Left hindlimb (tissue), 1 donor: Measurements from ENCODE around the gene CABYR.

Source experiments
- DNase-seq: peaks from one replicate; pipeline ENCODE4 v3.0.0-alpha.2; 2018

CABYR gene

GRCh38 chr18:24195296-24196053 is 56.6 kb downstream of the CABYR start:
- no peak for DNase-seq

- no peak for DNase-seq
Observed at GRCh38 chr18:24196764-24197163, 57.9 kb downstream of the CABYR start.

DNA sequence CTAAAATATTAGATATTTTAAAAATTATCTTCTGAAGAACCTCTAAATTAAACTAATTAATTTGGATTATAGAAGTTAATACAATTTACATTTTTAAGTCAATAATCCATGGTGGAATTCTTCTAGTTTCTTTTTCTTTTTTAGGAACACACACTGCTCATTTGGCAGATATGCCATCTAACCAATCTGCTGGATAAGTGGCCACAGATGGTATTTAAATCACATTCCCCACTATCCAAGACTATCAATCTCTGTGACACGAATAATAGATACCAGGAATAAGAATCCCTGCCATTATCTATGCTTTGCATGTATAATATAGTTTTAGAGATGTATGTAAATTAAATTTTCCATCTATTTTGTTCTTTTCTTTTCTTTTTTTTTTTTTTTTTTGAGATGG is 58.5 kb downstream of the CABYR start:
- DNase-seq: no peak

- DNase-seq: no peak
Observed at GRCh38 chr18:24198461-24198860, 59.6 kb downstream of the CABYR start.

DNA sequence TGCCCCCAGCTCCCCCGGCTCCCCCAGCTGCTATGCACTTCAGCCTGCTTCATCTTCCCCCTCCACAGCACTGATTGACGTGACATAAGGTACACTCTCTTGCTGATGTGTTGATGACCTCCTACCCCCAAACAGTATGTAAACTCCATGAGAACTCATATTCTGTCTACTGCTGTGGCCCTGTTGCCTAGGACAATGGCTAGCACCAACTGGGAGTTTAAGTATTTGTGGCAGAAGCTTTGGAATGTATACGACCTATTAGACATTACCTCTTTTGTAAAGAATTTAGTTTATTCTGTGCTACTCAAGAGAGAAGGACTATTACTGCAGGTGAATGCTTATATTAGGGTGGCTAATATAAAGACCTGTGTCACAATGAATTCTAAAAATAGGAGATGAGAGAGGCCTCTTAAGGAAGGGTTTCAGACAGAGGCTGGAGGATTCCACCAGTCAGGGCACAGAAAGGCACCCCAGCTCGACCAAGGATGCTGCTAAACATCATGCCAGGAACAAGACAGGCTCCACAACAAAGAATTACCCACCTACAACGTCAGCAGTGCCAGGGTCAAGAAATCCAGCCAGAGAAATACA is 60.6 kb downstream of the CABYR start:
- DNase-seq: no peak

DNA sequence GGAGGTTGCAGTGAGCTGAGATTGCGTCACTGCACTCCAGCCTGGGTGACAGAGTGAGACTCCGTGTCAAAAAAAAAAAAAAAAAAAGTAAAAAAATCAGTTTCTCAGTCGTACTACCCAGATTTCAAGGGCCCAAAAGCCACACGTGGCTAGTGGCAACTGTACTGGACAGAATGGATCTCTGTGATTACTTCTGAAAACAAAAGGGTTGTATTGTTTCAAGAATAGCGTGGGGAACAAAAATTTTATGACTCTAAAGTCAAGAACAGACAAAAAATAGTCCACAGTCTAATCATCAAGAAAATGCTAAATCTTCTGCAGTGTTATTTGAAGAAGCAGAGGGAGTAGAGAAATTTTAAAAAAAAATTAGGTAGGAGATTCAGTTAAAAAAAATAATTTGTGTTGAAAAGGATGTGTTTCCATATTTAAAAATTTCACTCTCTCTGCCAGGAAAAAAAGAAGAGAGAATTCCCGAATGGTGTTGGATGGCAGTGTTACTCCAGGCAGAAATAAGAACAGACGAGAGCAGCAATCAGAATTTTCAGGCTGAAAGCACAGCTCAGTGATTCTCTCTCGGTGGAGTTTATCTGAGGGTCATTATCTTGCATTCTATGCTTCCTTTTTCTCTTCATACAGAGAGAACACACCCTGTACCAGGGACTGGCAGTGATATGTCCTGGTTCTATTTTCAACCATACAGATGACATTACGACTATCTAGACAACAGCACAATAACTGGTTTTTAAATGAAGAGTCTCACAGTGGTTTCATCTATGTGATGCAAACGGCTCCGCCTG is 61.8 kb downstream of the CABYR start:
- DNase-seq: no peak

- no peak for DNase-seq
Observed at GRCh38 chr18:24201699-24202687, 63.1 kb downstream of the CABYR start.

- no peak for DNase-seq
Observed at GRCh38 chr18:24204904-24205303, 66.0 kb downstream of the CABYR start.

- DNase-seq: no peak
Observed at GRCh38 chr18:24208270-24209035, 69.6 kb downstream of the CABYR start.

GRCh38 chr18:24209558-24209957 is 70.7 kb downstream of the CABYR start:
- DNase-seq: no peak
